ENCODE measurements around the gene ABI3.
"Not testable (repeated sequence)": the region's sequence is repeated elsewhere in the genome, so short reads cannot be mapped to it uniquely, and the experiment has no call there.

Gene ABI3

GRCh38 chr17:49210158-49211029 is at the start of gene ABI3, which contains the start of gene GNGT2:
ABI3 (plus strand) TSS chr17:49210707; CDS start chr17:49210725, 18 bp downstream.
GNGT2 (minus strand) TSS chr17:49210574; CDS start chr17:49207422, 3,152 bp downstream.
- DNase-seq = peak; percentile 78 to 80

GRCh38 chr17:49162866-49163265 is 47.6 kb upstream of the ABI3 start:
- DNase-seq = no peak

- DNase-seq = no peak
Measured at GRCh38 chr17:49165143-49165542, 45.4 kb upstream of the ABI3 start.

DNA sequence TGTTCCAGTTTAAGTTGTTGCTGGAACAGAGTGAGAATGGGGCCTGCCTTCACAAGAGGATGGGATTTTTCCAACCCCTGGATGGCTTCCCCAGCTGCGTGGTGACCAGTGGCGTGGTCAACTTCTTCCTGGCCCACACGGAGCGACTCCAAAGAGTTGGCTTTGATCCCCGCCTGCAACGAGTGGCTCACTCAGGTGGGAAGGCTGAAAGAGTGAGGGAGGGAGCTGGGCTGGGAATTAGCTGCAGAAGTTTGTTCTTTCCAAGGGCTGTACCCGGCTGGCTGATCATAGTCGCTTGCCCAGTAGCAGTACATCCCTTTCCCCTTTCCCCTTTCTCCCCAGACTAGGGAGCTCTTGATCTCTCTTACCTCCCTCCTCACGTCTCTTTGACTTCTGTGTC is 41.8 kb upstream of the ABI3 start:
- DNase-seq = no peak

DNA sequence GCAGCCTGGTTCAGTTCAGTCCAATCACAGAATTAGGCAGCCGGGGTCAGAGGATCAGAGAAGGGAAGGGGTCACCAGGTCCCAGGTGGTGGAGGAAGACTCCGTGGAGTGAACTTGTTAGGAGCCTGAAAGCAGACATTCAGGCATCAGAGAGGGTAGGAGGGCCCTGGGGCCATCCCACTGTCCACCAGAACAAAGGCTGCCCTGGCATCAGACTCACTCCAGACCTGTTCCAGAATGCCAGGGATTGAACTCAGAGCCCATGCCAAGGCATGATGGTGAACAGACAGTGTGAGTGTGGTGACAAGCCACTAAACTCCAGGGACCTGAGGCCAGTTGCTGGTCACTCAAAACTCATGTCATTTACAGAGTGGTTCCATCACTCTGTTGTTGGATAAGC is 40.3 kb upstream of the ABI3 start:
- no peak for DNase-seq

DNA sequence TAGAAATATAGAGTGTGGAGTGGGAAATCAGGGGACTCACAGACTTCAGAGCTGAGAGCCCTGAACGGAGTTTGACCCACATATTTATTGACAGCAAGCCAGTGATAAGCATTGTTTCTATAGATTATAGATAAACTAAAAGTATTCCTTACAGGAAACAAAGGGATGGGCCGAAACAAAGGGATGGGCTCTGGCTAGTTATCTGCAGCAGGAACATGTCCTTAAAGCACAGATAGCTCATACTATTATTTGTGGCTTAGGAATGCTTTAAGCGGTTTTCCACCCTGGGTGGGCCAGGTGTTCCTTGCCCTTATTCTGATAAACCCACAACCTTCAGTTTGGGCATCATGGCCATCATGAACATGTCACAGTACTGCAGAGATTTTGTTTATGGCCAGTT is 39.8 kb upstream of the ABI3 start:
- DNase-seq = not testable (repeated sequence)

DNA sequence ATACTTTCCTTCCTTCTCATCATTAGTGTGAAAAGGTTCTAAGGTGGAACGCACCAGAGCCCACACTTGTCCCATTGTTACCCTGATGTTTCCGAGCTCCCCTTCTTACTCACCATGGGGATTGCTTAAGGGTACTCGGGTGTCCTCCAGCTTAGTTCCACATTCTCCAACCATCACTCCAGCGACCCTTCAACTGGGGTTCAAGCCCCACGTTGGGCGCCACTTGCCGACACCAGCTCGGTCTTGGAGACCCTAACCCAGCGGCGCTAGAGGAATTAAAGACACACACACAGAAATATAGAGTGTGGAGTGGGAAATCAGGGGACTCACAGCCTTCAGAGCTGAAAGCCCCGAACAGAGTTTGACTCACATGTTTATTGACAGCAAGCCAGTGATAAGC is 34.5 kb upstream of the ABI3 start:
- DNase-seq = not testable (repeated sequence)

GRCh38 chr17:49180303-49180702 is 30.2 kb upstream of the ABI3 start:
- DNase-seq = peak; percentile 72 to 77

- no peak for DNase-seq
Measured at GRCh38 chr17:49180998-49181635, 29.4 kb upstream of the ABI3 start.

GRCh38 chr17:49183341-49183740 is 27.2 kb upstream of the ABI3 start:
- no peak for DNase-seq

GRCh38 chr17:49183801-49184200 is 26.7 kb upstream of the ABI3 start:
- DNase-seq = no peak

DNA sequence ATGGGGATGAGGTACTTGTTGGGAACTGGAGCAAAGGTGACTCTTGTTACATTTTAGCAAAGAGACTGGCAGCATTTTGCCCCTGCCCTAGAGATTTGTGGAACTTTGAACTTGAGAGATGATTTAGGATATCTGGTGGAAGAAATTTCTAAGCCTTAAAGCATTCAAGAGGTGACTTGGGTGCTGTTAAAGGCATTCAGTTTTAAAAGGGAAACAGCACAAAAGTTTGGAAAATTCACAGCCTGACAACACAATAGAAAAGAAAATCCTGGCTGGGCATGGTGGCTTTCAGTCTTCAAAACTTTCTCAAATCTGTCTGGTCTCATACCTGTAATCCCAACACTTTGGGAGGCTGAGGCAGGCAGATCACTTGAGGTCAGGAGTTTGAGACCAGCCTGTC is 26.0 kb upstream of the ABI3 start:
- DNase-seq = not testable (repeated sequence)

DNA sequence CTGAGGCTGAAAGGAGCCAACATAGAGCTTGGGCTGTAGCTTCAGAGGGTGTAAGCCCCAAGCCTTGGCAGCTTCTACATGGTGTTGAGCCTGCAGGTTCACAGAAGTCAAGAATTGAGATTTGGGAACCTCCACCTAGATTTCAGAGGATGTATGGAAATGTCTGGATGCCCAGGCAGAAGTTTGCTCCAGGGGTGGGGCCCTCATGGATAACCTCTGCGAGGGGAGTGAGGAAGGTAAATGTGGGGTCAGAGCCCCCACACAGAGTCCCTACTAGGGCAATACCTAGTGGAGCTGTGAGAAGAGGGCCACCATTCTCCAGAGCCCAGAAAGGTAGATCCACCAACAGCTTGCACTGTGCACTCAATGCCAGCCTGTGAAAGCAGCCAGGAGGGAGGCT is 25.1 kb upstream of the ABI3 start:
- DNase-seq = not testable (repeated sequence)

GRCh38 chr17:49187301-49187700 is 23.2 kb upstream of the ABI3 start:
- DNase-seq = no peak

GRCh38 chr17:49190932-49191331 is 19.6 kb upstream of the ABI3 start:
- no peak for DNase-seq

DNA sequence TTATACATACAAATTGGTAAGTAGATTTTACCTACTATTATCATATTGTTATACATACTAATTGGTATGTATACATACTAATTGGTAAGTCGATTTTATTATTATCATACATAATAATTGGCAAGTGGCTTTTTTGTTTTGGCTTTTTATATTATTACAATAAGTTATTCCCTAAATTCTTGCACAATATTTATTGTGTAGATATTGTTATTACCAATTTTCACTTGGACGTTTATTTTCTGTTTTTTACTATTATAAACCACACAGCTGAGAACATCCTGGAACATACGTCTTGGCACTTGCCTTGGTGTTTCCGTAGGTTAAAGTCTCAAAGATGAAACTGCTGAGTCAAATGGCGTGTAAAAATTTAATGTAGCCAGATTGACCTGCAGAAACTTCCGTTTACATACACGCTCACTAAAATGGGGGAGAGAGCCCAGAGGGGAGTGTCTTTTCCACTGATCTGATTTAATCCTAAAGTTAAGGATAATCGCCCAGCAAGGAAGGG is 19.0 kb upstream of the ABI3 start:
- no peak for DNase-seq

DNA sequence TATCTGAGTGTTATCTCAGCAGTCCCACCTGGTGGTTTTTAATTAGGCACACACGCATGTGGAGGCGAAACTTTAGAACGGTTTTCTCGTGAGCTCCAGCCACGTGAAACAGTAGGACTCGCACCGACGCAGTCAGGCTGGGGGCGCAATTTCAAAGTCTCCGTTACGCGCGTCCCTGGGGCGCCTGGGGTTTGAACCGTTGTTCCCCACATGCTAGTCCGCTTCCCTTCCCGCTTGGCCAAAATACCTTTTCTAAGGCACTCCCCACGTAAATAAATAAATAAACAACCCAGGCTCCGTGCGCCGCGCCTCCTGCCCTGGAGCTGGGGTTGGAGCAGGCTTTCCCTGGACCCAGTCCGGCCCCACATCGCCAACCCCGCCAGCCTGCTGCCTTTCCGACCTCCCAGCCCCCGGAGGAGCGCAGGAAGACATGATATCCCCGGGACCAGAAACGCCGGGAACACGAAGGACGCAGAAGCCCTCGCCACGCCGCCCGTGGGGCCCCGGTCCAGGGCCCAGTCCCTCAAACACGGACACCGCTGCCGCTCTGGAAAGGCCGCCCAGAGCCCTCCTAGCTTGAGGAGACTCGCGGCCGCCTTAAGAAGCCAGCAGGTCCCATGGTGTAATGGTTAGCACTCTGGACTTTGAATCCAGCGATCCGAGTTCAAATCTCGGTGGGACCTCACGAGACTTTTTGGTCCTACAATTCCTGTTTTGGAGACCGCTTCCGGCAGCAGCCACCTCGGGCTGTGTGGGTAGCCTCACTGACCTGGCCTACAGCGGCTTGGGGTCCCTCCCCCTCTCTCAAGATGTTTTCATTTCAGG is 18.4 kb upstream of the ABI3 start:
- peak; percentile 84 to 99 for DNase-seq

GRCh38 chr17:49193513-49194296 is 16.8 kb upstream of the ABI3 start:
- DNase-seq = peak; percentile 48 to 54

DNA sequence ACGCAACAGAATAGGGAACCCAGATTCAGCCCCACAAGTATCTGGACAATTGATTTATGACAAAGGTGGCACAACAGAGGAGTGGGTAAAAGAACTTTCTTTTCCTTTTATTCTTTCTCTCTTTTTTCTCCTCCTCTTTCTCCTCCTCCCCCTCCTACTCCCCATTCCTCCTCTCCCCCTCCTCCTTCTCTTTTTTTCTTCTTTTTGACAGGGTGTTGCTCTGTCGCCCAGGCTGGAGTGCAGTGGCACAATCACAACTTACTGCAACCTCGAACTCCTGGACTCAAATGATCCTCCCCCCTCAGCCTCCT is 16.3 kb upstream of the ABI3 start:
- no peak for DNase-seq

DNA sequence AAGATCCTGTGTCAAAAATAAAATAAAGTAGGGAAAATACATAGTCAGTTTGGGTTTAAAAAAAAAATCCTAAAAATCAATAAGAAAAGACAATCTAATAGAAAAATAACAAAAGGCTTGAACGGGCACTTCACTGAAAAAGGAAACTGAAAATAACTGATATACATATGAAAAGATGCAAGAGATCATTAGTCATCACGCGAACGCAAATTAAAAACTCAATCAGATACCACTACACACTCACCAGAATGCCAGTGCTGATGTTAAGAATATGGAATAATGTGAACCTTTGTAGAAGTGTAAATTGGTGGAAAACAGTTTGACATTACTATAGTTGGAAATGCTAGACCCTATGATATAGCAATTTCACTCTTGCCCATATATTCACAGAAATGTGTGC is 14.8 kb upstream of the ABI3 start:
- DNase-seq = no peak

DNA sequence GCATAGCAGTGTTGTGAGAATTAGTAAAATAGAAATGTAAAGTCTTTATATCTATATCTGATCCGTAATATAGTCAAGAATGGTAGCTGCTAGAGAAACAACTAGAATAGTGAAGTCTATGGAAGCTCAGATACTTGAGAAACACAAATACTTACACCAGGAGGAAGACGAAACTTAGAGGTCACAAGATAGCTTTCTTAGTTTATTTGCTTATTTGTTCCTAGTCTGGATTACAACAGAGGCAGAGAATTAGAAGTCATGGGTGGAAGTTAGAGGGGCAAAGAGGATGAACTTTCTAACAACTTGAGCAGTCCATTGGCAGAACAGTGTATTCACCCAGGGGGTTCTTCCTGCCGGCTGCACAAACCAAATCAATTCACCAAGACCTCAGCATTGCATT is 14.0 kb upstream of the ABI3 start:
- no peak for DNase-seq

DNA sequence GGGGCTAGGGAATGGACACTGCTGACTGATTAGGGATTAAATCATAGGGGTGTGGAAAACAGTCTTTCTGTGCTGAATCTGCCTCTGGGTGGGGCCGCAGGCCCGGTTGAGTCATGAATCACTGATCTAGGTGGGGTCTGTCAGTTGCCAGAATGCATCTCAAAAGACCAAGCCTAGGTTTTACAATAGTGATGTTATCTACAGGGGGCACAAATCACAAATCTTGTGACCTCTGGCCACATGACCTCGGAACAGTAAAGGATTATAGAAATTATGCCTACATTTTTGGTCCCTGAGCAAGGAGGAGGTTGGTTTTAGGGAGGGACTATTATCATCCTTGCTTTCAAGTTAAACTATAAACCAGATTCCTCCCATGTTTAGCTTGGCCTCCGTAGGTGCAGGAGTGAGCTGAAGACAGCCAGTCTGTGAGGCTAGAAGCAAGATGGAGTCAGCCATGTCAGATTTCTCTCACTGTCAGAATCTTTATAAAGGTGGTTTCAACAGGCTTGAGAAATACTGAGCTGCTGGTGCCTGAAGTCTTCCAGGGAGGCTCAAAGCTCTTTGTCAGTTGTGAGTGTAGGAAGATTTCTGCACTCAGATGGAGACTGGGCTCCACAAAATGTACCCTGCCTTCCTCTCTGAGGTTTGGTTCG is 13.0 kb upstream of the ABI3 start:
- DNase-seq = no peak
